Measurements from ENCODE around the gene CCDC149. TPM values are rescaled to one million over a fixed set of nuclear protein-coding genes. Genes with fewer than 3 reads are reported as not detected.

Gene CCDC149
- total and polyA plus RNA-seq, 2 donors (not counting 1 experiment from before 2014, with no cell fraction given) = not detected

DNA sequence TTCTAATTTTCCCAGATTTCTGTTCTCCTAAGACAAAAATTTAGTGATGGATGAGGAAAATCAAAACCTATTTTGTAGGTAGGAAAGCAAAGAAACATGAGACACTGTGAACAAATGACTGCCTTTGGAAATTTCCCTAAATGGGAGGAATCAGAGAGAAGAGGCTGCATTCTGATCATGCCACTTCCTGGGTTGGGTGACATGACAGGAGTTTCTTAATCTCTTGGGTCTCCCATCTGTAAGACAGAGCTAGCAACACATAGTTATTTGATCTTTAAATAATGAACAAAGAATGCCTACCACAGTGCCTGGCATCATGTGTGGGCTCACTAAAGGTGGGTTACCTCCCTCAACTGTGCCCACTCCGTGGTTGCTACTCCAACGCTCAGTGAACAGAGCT, 57.1 kb downstream of the CCDC149 start:
- H3K9me3 ChIP-seq (ENCODE audit: control extremely low read depth in 1 of 3, control insufficient read depth in 2 of 3, insufficient read depth in 1 of 3, low read length in 2 of 3) = no peaks in the 10 kb centered on the region
- no peaks in the 10 kb centered on the region for H3K4me1 Mint-ChIP-seq
- CTCF ChIA-PET = no interaction called here

DNA sequence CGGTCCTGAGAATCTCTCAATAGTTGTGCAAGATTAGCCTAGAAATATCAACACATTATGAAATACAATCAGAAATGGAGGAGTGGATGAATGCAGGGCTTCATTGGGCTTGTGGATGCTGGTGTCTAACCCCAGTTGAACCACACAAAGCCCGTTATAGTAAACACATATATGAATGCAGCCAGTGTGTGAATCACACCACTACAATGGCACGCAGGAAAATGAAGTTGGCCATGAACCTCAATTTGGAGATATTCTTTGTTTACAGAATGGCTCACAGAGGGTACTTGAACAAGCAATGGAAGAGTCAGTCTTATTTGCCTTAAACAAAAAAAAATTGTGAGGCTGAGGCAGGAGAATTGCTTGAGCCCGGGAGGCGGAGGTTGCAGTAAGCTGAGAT, 59.7 kb downstream of the CCDC149 start:
- Histone ChIP-seq H4K20me1 (ENCODE audit: control insufficient read depth, insufficient read depth, low read length, poor library complexity, severe bottlenecking) (no peaks in the 10 kb centered on the region), H3K27me3 (replicated peaks in 1 of 4; ENCODE audit: control extremely low read depth in 1 of 4, control insufficient read depth in 3 of 4, insufficient read depth in 4 of 4, low read length in 3 of 4) (no peaks in the 10 kb centered on the region), H2AFZ (ENCODE audit: insufficient read depth, low read depth, low read length, poor library complexity, severe bottlenecking) (no peak overlapping the region), H3K4me2 (replicated peaks; ENCODE audit: low read depth, low read length, poor library complexity, severe bottlenecking) (no peak overlapping the region), H3K4me1 (ENCODE audit: control insufficient read depth in 2 of 2, insufficient read depth in 2 of 2, low read length in 2 of 2) (no peaks in the 10 kb centered on the region), H3K79me2 (ENCODE audit: control insufficient read depth, insufficient read depth, low read length) (no peaks in the 10 kb centered on the region), H3K36me3 (replicated peaks in 1 of 2; ENCODE audit: control extremely low read depth in 1 of 2, control insufficient read depth in 1 of 2, extremely low read depth in 1 of 2, insufficient read depth in 2 of 2, low read length in 1 of 2) (no peaks in the 10 kb centered on the region), H3K4me3 (ENCODE audit: control extremely low read depth in 1 of 5, extremely low read depth in 1 of 5, insufficient read depth in 1 of 5, low read depth in 2 of 5, low read length in 4 of 5) (no peak overlapping the region), H3K27ac (ENCODE audit: low read length in 2 of 2) (no peak overlapping the region), H3K9ac (ENCODE audit: low read length) (no peak overlapping the region), H3K9me3 (ENCODE audit: control extremely low read depth in 1 of 3, control insufficient read depth in 2 of 3, insufficient read depth in 1 of 3, low read length in 2 of 3) (no peaks in the 10 kb centered on the region)
- H3K4me1 Mint-ChIP-seq = no peaks in the 10 kb centered on the region
- TF ChIP-seq, protein P1, sequence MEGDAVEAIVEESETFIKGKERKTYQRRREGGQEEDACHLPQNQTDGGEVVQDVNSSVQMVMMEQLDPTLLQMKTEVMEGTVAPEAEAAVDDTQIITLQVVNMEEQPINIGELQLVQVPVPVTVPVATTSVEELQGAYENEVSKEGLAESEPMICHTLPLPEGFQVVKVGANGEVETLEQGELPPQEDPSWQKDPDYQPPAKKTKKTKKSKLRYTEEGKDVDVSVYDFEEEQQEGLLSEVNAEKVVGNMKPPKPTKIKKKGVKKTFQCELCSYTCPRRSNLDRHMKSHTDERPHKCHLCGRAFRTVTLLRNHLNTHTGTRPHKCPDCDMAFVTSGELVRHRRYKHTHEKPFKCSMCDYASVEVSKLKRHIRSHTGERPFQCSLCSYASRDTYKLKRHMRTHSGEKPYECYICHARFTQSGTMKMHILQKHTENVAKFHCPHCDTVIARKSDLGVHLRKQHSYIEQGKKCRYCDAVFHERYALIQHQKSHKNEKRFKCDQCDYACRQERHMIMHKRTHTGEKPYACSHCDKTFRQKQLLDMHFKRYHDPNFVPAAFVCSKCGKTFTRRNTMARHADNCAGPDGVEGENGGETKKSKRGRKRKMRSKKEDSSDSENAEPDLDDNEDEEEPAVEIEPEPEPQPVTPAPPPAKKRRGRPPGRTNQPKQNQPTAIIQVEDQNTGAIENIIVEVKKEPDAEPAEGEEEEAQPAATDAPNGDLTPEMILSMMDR (IDR thresholded peaks at IDR 0.05) = no peak
- no peak for TF ChIP-seq EZH2 (IDR thresholded peaks at IDR 0.05; ENCODE audit: borderline replicate concordance, insufficient read depth, low read depth, low read length, poor library complexity, severe bottlenecking)
- no peak for DNase-seq
- CTCF ChIA-PET = no interaction called here
- WGBS (ENCODE audit: insufficient coverage) = 95% methylated on average over 3 of the region's 5 CpGs
- POLR2A ChIA-PET = no interaction called here
- H3K9me3 Mint-ChIP-seq (ENCODE audit: insufficient read depth) = no peaks in the 10 kb centered on the region
- ATAC-seq (ENCODE audit: low read depth) = no peak
- no peak overlapping the region for H3K27ac Mint-ChIP-seq
- no peak overlapping the region for H3K4me3 Mint-ChIP-seq
- peaks cover 9% of the 10 kb centered on the region for H3K27me3 Mint-ChIP-seq
- intact Hi-C loops (cut with micrococcal nuclease) = no loop called here

More for the DNA sequence above, 57.1 kb downstream of the CCDC149 start:
- Histone ChIP-seq H3K27ac (ENCODE audit: low read length in 2 of 2) (no peak overlapping the region), H3K9ac (ENCODE audit: low read length) (no peak overlapping the region), H3K4me1 (ENCODE audit: control insufficient read depth in 2 of 2, insufficient read depth in 2 of 2, low read length in 2 of 2) (no peaks in the 10 kb centered on the region), H3K36me3 (replicated peaks in 1 of 2; ENCODE audit: control extremely low read depth in 1 of 2, control insufficient read depth in 1 of 2, extremely low read depth in 1 of 2, insufficient read depth in 2 of 2, low read length in 1 of 2) (no peaks in the 10 kb centered on the region), H3K79me2 (ENCODE audit: control insufficient read depth, insufficient read depth, low read length) (no peaks in the 10 kb centered on the region), H3K4me3 (ENCODE audit: control extremely low read depth in 1 of 5, extremely low read depth in 1 of 5, insufficient read depth in 1 of 5, low read depth in 2 of 5, low read length in 4 of 5) (no peak overlapping the region), H2AFZ (ENCODE audit: insufficient read depth, low read depth, low read length, poor library complexity, severe bottlenecking) (no peak overlapping the region), H4K20me1 (ENCODE audit: control insufficient read depth, insufficient read depth, low read length, poor library complexity, severe bottlenecking) (no peaks in the 10 kb centered on the region), H3K4me2 (replicated peaks; ENCODE audit: low read depth, low read length, poor library complexity, severe bottlenecking) (no peak overlapping the region), H3K27me3 (replicated peaks in 1 of 4; ENCODE audit: control extremely low read depth in 1 of 4, control insufficient read depth in 3 of 4, insufficient read depth in 4 of 4, low read length in 3 of 4) (no peaks in the 10 kb centered on the region)
- Mint-ChIP-seq H3K4me3 (no peak overlapping the region), H3K27ac (no peak overlapping the region), H3K27me3 (peaks cover 5% of the 10 kb centered on the region), H3K9me3 (ENCODE audit: insufficient read depth) (no peaks in the 10 kb centered on the region)
- WGBS (ENCODE audit: insufficient coverage) = 100% methylated on average over 1 of the region's 2 CpGs
- no peak for DNase-seq
- POLR2A ChIA-PET = no interaction called here
- ATAC-seq (ENCODE audit: low read depth) = no peak
- TF ChIP-seq EZH2 (IDR thresholded peaks at IDR 0.05; ENCODE audit: borderline replicate concordance, insufficient read depth, low read depth, low read length, poor library complexity, severe bottlenecking) = no peak
- TF ChIP-seq, protein P1 (IDR thresholded peaks at IDR 0.05) = no peak
- intact Hi-C loops (cut with micrococcal nuclease) = no loop called here
